CD4-positive, alpha-beta T cell (primary cell): ENCODE data around the gene NPBWR2. TPM values are rescaled to one million over a fixed set of nuclear protein-coding genes. Genes with fewer than 3 reads are reported as not detected.

Source experiments
- ATAC-seq: fragments of 200-7000 bp; cut with Tn5 transposase; one replicate; pipeline ENCODE4 v1.10.0; 2022; ENCODE audit warnings: mild to moderate bottlenecking; ENCODE audit not compliant: poor library complexity
- CTCF ChIA-PET: fragments of 350-600 bp; sonication (Branson Sonifier 250); formaldehyde crosslinking; loops from one replicate; lab custom pipeline; 2021; ENCODE audit warnings: antibody characterized with exemption, inconsistent platforms; lab: Charles Lee
- POLR2A ChIA-PET: fragments of 350-600 bp; sonication (Branson Sonifier 250); formaldehyde crosslinking; loops from one replicate; lab custom pipeline; 2021; ENCODE audit warnings: antibody characterized with exemption, inconsistent platforms; lab: Charles Lee
- DNase-seq, 14 experiments: peaks; one replicate each; pipeline ENCODE4 v3.0.0-alpha.2; 2013 to 2020; ENCODE audit warnings: mixed read lengths in 2 of 14
- H3K27ac ChIP-seq, 2 donors: one replicate each; pipeline versions ENCODE4 v1.5.1 to v1.7.0; 2013; ENCODE audit warnings: low read length in 2 of 2, low read depth in 1 of 2, mild to moderate bottlenecking in 1 of 2
- H3K27me3 ChIP-seq, 2 experiments: 1 replicate in 1 of 2; 2 replicates in 1 of 2; pipeline versions ENCODE4 v1.6.1 to v1.7.0; 2013; ENCODE audit warnings: low read length in 2 of 2, control low read depth in 1 of 2, mild to moderate bottlenecking in 1 of 2, moderate library complexity in 1 of 2; ENCODE audit not compliant: insufficient read depth in 2 of 2, control insufficient read depth in 1 of 2
- H3K36me3 ChIP-seq: one replicate; pipeline ENCODE4 v1.6.1; 2013; ENCODE audit warnings: low read length, control low read depth; ENCODE audit not compliant: insufficient read depth
- H3K4me1 ChIP-seq: one replicate; pipeline ENCODE4 v1.6.1; 2013; ENCODE audit warnings: low read length, control low read depth; ENCODE audit not compliant: insufficient read depth
- H3K4me3 ChIP-seq: one replicate; pipeline ENCODE4 v1.5.1; 2013; ENCODE audit warnings: mild to moderate bottlenecking, low read length, moderate library complexity
- H3K9me3 ChIP-seq, 2 experiments: 1 replicate in 1 of 2; 2 replicates in 1 of 2; pipeline versions ENCODE4 v1.6.1 to v1.7.0; 2013; ENCODE audit warnings: low read length in 2 of 2, mild to moderate bottlenecking in 2 of 2, control low read depth in 1 of 2, moderate library complexity in 1 of 2; ENCODE audit not compliant: control insufficient read depth in 1 of 2, insufficient read depth in 1 of 2
- H3K27ac Mint-ChIP-seq: one replicate; pipeline ENCODE4 v1.8.0; 2020; ENCODE audit warnings: mixed read lengths
- H3K27me3 Mint-ChIP-seq: one replicate; pipeline ENCODE4 v1.8.0; 2021; ENCODE audit warnings: mixed read lengths
- H3K36me3 Mint-ChIP-seq: one replicate; pipeline ENCODE4 v1.8.0; 2021; ENCODE audit warnings: low read depth, mixed read lengths
- H3K4me1 Mint-ChIP-seq: one replicate; pipeline ENCODE4 v1.8.0; 2021; ENCODE audit warnings: low read depth, mixed read lengths
- H3K4me3 Mint-ChIP-seq: one replicate; pipeline ENCODE4 v1.8.0; 2020; ENCODE audit warnings: mild to moderate bottlenecking, mixed read lengths
- H3K9me3 Mint-ChIP-seq: one replicate; pipeline ENCODE4 v1.8.0; 2020; ENCODE audit warnings: mixed read lengths
- CTCF ChIP-seq: fragments of 200-600 bp; IDR thresholded peaks from one replicate; pipeline ENCODE4 v1.8.0; 2022; ENCODE audit warnings: antibody characterized with exemption, mild to moderate bottlenecking
- intact Hi-C, 2 experiments: fragments of 100-400 bp; cut with DNase I in 1 of 2; cut with micrococcal nuclease in 1 of 2; formaldehyde crosslinking; loops; one replicate each; pipeline versions ENCODE4 v1.15.1 to v1.9.0; 2023 to 2025; cut with DNase I, micrococcal nuclease
- total RNA-seq, 174 experiments: library from RNA in 2 of 174; stranded (reverse) in 2 of 174; gene quantifications; one replicate each; pipeline ENCODE4 v1.2.3 and lab custom pipeline; 2021 to 2026

NPBWR2 gene
- total RNA-seq, 2 experiments from 2014 or later: 0.38 to 0.47 TPM

GRCh38 chr20:64084685-64085152, 22.6 kb downstream of the NPBWR2 start:
- H3K9me3 Mint-ChIP-seq: no peaks in the 10 kb centered on the region
- no peak overlapping the region for H3K27ac ChIP-seq
- ChIA-PET POLR2A (interaction anchor here (1.2 to 2.5 kb wide), 5 partner anchors 15 to 46 kb away, joined by 4 to 8 read pairs (median 6); no protein-coding TSS in a partner anchor), CTCF (interaction anchor here (2.1 kb wide), 1 partner anchor 46 kb away, joined by 12 read pairs; no protein-coding TSS in a partner anchor)
- peaks cover 34% of the 10 kb centered on the region for H3K4me1 Mint-ChIP-seq
- H3K4me3 ChIP-seq: no peak overlapping the region
- peaks cover 8 to 20% of the 10 kb centered on the region in 2 experiments for H3K9me3 ChIP-seq
- DNase-seq: peak in 1 of 14 experiments; percentile 52
- peak overlapping the region; percentile 73 for H3K27ac Mint-ChIP-seq
- no peaks in the 10 kb centered on the region for H3K36me3 ChIP-seq
- peaks cover 0 to 5% of the 10 kb centered on the region in 2 experiments for H3K27me3 ChIP-seq
- H3K4me1 ChIP-seq: peaks cover 39% of the 10 kb centered on the region
- no peaks in the 10 kb centered on the region for H3K27me3 Mint-ChIP-seq
- intact Hi-C loops: loop anchor here in 1 of 2 experiments (5.0 kb wide), 1 partner anchor 168 kb away; no protein-coding TSS in a partner anchor
- no peak for ATAC-seq
- H3K4me3 Mint-ChIP-seq: peak overlapping the region; percentile 91
- no peak for TF ChIP-seq CTCF
- H3K36me3 Mint-ChIP-seq: no peaks in the 10 kb centered on the region

GRCh38 chr20:64083804-64084684, 23.3 kb downstream of the NPBWR2 start, which contains the start of gene LKAAEAR1:
Gene LKAAEAR1 (minus strand): TSS chr20:64084398. CDS start chr20:64084219, 179 bp downstream.
- Mint-ChIP-seq H3K36me3 (no peaks in the 10 kb centered on the region), H3K9me3 (no peaks in the 10 kb centered on the region), H3K4me1 (peaks cover 34% of the 10 kb centered on the region), H3K27ac (peak within 1 kb of the TSS; percentile 73), H3K4me3 (peak within 1 kb of the TSS; percentile 91), H3K27me3 (no peaks in the 10 kb centered on the region)
- no peak within 1 kb of the TSS for H3K27ac ChIP-seq
- POLR2A ChIA-PET: interaction anchor here (0.7 to 2.5 kb wide), 11 partner anchors 15 to 564 kb away, joined by 3 to 8 read pairs (median 4); partner anchors contain the start of genes PPDPF and TCEA2
- peak; percentile 19 for TF ChIP-seq CTCF
- H3K36me3 ChIP-seq: no peaks in the 10 kb centered on the region
- peaks cover 0 to 5% of the 10 kb centered on the region in 2 experiments for H3K27me3 ChIP-seq
- H3K4me1 ChIP-seq: peaks cover 39% of the 10 kb centered on the region
- ATAC-seq (no peak), DNase-seq (peak in 1 of 14 experiments; percentile 53)
- CTCF ChIA-PET: interaction anchor here (0.8 to 2.6 kb wide), 8 partner anchors 16 to 900 kb away, joined by 3 to 25 read pairs (median 3); partner anchors contain the start of gene PCMTD2
- peaks cover 8 to 20% of the 10 kb centered on the region in 2 experiments for H3K9me3 ChIP-seq
- intact Hi-C loops: loop anchor here (1.0 to 5.0 kb wide), 2 partner anchors 36 to 168 kb away; no protein-coding TSS in a partner anchor
- H3K4me3 ChIP-seq: peak within 1 kb of the TSS; percentile 37

- H3K27ac Mint-ChIP-seq: no peak overlapping the region
- H3K4me3 Mint-ChIP-seq: peak overlapping the region; percentile 77
- no peaks in the 10 kb centered on the region for H3K36me3 Mint-ChIP-seq
- Histone ChIP-seq H3K9me3 (peaks cover 8 to 17% of the 10 kb centered on the region in 2 experiments), H3K27ac (no peak overlapping the region), H3K4me3 (peak overlapping the region; percentile 37), H3K27me3 (peaks cover 0 to 5% of the 10 kb centered on the region in 2 experiments), H3K4me1 (peaks cover 42% of the 10 kb centered on the region), H3K36me3 (no peaks in the 10 kb centered on the region)
- POLR2A ChIA-PET: interaction anchor here (0.6 to 2.5 kb wide), 10 partner anchors 14 to 563 kb away, joined by 3 to 8 read pairs (median 5); partner anchors contain the start of gene PPDPF
- H3K4me1 Mint-ChIP-seq: peaks cover 34% of the 10 kb centered on the region
- intact Hi-C loops: loop anchor here (1.0 to 5.0 kb wide), 2 partner anchors 37 to 169 kb away; no protein-coding TSS in a partner anchor
- no peaks in the 10 kb centered on the region for H3K9me3 Mint-ChIP-seq
- ATAC-seq (peak; percentile 53), DNase-seq (peak; percentile 48 to 85 (median 67))
- CTCF ChIA-PET: interaction anchor here (0.8 to 2.6 kb wide), 9 partner anchors 17 to 899 kb away, joined by 3 to 25 read pairs (median 3); partner anchors contain the start of genes PCMTD2 and TCEA2
- TF ChIP-seq CTCF: peak; percentile 70
- no peaks in the 10 kb centered on the region for H3K27me3 Mint-ChIP-seq
Observed at GRCh38 chr20:64083378-64083803, 24.0 kb downstream of the NPBWR2 start.
